Measurements from ENCODE around the gene KMT2C.

Gene KMT2C

DNA sequence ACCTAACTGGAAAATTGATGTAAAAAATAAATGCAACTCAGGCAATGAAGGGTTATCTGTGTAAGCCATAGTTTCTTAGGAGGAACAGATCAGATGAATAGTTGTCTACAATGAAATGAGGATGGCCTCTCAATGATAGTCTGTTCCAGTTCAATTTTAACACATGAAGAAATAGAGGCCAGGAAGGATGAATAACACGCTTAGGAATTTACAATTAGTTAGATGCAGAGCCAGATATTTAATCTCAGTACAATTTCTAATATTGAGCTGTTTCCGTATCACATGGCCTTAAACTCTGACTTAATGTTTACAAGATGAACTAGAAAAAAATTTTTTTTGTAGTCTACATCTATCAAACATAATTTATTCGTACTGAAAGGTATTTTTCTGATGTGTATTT is 233.7 kb downstream of the KMT2C start:
- H3K4me3 ChIP-seq (ENCODE audit: low read depth, low read length) = no peak overlapping the region
- DNase-seq (ENCODE audit: low read depth) = no peak
- TF ChIP-seq, protein P1, sequence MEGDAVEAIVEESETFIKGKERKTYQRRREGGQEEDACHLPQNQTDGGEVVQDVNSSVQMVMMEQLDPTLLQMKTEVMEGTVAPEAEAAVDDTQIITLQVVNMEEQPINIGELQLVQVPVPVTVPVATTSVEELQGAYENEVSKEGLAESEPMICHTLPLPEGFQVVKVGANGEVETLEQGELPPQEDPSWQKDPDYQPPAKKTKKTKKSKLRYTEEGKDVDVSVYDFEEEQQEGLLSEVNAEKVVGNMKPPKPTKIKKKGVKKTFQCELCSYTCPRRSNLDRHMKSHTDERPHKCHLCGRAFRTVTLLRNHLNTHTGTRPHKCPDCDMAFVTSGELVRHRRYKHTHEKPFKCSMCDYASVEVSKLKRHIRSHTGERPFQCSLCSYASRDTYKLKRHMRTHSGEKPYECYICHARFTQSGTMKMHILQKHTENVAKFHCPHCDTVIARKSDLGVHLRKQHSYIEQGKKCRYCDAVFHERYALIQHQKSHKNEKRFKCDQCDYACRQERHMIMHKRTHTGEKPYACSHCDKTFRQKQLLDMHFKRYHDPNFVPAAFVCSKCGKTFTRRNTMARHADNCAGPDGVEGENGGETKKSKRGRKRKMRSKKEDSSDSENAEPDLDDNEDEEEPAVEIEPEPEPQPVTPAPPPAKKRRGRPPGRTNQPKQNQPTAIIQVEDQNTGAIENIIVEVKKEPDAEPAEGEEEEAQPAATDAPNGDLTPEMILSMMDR (IDR thresholded peaks at IDR 0.05; ENCODE audit: insufficient read depth, low read depth, low read length, missing control alignments) = no peak

DNA sequence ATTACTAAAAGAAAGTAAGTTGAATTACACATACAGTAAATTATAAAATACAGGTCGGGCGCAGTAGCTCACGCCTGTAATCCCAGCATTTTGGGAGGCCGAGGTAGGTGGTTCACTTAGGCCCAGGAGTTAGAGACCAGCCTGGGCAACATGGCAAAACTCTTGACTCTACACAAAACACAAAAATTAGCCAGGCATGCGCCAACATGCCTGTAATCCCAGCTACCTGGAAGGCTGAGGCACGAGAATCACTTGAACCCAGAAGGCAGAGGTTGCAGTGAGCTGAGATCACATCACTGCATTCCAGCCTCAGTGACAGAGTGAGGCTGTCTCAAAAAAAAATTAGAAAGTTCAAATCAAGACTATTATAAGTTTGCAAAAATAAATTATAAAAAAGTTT is 235.4 kb downstream of the KMT2C start:
- TF ChIP-seq, protein P1 (IDR thresholded peaks at IDR 0.05; ENCODE audit: insufficient read depth, low read depth, low read length, missing control alignments) = no peak
- no peak for DNase-seq (ENCODE audit: low read depth)

DNA sequence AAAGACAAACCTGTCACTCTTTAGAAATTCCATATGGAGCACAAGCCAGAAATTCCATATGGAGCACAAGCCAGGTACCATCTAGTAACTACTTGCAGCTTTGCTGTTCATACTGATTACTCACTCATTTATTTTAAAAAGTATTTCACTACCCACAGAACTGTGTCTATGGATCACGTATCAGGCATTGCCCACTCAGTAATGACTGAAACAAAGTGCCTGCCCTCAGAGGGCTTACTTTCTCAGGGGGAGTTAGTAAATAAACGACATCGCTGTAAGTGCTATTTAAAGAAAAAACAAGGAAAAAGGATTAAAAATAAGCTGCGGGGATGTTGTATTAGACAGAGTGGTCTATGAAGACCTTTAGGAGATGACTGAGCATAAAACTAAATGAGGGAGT is 239.4 kb downstream of the KMT2C start:
- DNase-seq (ENCODE audit: low read depth) = no peak
- TF ChIP-seq, protein P1 (IDR thresholded peaks at IDR 0.05; ENCODE audit: insufficient read depth, low read depth, low read length, missing control alignments) = no peak
- H3K4me3 ChIP-seq (ENCODE audit: low read depth, low read length) = no peak overlapping the region

More for the DNA sequence above, 235.4 kb downstream of the KMT2C start:
- no peak overlapping the region for H3K4me3 ChIP-seq (ENCODE audit: low read depth, low read length)

DNA sequence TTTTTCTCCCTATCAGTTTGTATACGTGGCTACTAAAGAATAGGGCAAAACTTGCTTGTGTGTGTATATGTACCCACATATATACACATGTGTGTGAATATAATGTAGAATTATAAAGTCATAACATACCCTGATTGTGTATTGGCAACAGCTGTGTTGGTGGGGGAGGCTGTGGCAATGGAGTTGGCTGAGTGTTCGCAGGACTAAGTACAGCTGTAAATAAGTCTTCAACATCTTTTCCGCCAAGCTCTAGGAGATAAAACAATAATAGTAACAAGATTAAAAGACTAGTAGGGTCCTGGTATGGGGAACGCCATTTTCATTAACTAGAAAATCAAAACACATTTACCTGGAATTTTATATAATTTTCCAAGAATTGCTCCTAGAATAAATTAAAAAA is 241.9 kb downstream of the KMT2C start:
- H3K4me3 ChIP-seq (ENCODE audit: low read depth, low read length) = no peak overlapping the region
- no peak for DNase-seq (ENCODE audit: low read depth)
- TF ChIP-seq, protein P1 (IDR thresholded peaks at IDR 0.05; ENCODE audit: insufficient read depth, low read depth, low read length, missing control alignments) = no peak

DNA sequence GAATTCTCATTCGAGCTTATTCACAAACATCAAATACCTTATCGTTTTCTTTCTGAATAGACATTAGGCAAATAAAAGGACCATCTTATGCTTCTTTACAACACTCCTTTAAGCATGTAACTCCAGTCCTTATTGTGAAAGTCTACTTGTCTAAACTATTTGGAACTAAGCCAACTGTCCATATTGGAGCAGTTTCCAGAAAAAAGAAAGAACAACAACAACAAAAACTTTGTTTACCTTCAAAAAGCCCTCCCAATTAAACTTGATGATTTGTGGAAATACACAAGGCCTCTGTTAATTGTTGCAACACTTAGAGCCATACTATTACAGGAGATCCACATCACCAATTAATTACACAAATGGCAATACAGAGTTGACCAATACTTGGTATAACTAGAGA is 246.7 kb downstream of the KMT2C start:
- no peak overlapping the region for H3K4me3 ChIP-seq (ENCODE audit: low read depth, low read length)
- TF ChIP-seq, protein P1 (IDR thresholded peaks at IDR 0.05; ENCODE audit: insufficient read depth, low read depth, low read length, missing control alignments) = no peak
- no peak for DNase-seq (ENCODE audit: low read depth)

DNA sequence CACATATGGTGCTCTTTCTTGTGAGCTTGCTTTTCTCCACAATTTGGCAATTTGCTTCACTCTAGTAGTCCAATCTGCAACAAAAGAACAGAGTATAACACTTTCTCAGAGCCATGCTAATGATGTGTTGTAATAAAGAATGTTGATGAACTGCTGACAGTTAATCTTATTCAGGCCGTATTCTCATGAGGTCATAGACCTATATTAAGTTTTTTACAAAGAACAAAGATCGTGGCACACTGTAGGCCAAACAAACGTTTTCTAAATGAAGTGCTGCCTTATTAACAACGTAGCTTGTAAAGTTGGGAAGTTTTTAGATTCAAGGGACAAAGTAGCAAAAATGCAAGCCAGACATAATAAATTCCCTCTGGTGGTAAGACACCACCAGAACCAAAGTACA is 250.2 kb downstream of the KMT2C start:
- no peak for DNase-seq (ENCODE audit: low read depth)
- TF ChIP-seq, protein P1 (IDR thresholded peaks at IDR 0.05; ENCODE audit: insufficient read depth, low read depth, low read length, missing control alignments) = no peak

DNA sequence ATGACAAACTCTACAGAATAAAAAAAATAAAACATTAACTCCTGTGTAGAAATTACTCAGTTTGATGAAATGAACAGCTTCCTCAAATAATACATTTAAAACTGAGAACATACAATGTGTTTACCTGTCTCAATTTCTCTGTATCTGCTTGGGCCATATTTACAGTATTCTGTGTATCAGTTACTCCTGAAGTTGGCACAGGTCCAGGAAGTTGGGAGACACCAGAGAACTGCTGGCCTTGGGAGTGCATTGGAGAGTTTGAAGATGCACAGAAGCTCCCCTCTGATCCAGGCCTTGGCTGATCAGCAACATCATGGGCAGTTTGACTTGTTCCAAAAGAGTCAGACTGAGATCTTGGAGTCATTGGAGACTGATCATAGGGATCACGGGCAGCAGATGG is 255.2 kb downstream of the KMT2C start:
- TF ChIP-seq, protein P1 (IDR thresholded peaks at IDR 0.05; ENCODE audit: insufficient read depth, low read depth, low read length, missing control alignments) = no peak
- no peak for DNase-seq (ENCODE audit: low read depth)

More for the DNA sequence above, 250.2 kb downstream of the KMT2C start:
- no peak overlapping the region for H3K4me3 ChIP-seq (ENCODE audit: low read depth, low read length)

More for the DNA sequence above, 255.2 kb downstream of the KMT2C start:
- no peak overlapping the region for H3K4me3 ChIP-seq (ENCODE audit: low read depth, low read length)

Data from GM12865 (cell line).